Stimulated activated CD4-positive, alpha-beta T cell treated with anti-CD3 and anti-CD28 coated beads, TNF-alpha, amount 100 ng/mL, for 4 hours (primary cell): ENCODE data around the gene SLC25A43.
"Not testable (repeated sequence)": the region's sequence is repeated elsewhere in the genome, so short reads cannot be mapped to it uniquely, and the experiment has no call there.

Experiments
- DNase-seq, 3 experiments: peaks; one replicate each; pipeline ENCODE4 v3.0.0-alpha.2; 2020; ENCODE audit warnings: low read depth in 3 of 3

The SLC25A43 gene

DNA sequence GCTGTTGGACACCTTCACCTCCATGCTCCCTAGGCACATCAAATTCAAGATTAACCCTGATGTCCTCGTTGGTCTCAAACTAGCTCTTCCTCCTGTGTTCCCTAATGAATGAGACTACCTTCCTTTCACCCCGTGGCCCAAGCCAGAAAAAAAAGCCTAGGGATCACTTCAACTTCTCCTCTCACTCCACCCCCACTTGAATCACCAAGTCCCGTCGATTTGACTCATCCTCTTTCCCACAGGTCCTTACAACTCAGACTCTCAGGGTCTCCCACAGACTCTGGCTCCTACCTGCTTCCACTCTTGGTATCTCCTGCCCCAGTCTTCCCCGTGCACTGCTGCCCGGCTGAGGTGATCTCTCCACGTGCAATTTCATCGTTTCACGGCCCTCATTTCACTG is 8.5 kb downstream of the SLC25A43 start:
- DNase-seq = no peak

GRCh38 chrX:119410027-119410819 is 11.1 kb downstream of the SLC25A43 start:
- DNase-seq = no peak

- DNase-seq = no peak
Measured at GRCh38 chrX:119410854-119411253, 11.7 kb downstream of the SLC25A43 start.

DNA sequence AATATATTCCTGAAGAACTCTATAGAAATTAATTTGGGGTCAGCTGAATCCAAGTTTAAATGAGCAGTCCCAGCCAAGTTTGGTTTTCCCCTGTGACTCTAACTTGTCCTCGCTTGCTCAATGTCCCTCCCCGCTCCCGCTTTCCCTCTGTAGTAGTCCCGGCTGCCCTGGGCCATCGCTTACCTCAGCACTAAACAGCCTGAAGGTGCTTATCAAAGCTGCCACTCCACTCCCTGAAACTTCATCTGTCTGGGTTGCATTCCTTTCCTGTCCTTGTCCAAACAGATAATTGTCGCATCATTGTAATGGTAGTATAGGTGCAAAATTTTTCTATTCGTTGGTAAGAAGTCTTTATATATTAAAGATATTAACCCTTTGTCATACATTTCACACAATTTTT is 12.8 kb downstream of the SLC25A43 start:
- no peak for DNase-seq

DNA sequence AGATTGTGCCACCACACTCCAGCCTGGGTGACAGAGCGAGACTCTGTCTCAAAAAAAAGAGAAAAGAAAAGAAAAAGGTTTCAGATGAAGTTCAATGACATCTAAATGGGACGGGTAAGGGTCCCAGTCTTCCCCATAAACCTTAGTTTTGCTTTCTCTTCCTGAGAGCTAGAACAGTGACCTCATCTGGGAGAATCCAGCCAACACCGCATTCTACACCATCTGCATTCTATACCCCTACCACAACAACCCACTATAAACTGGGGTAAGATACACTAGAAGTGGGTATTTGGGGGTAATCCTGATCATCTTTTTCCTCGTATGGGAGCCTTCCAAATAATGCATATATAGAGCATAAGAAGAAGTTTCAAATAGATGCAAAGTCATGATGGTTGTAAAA is 18.2 kb downstream of the SLC25A43 start:
- DNase-seq = no peak

- no peak for DNase-seq
Measured at GRCh38 chrX:119417842-119418241, 18.7 kb downstream of the SLC25A43 start.

- DNase-seq = no peak
Measured at GRCh38 chrX:119419146-119419545, 20.0 kb downstream of the SLC25A43 start.

- no peak for DNase-seq
Measured at GRCh38 chrX:119419898-119420297, 20.8 kb downstream of the SLC25A43 start.

DNA sequence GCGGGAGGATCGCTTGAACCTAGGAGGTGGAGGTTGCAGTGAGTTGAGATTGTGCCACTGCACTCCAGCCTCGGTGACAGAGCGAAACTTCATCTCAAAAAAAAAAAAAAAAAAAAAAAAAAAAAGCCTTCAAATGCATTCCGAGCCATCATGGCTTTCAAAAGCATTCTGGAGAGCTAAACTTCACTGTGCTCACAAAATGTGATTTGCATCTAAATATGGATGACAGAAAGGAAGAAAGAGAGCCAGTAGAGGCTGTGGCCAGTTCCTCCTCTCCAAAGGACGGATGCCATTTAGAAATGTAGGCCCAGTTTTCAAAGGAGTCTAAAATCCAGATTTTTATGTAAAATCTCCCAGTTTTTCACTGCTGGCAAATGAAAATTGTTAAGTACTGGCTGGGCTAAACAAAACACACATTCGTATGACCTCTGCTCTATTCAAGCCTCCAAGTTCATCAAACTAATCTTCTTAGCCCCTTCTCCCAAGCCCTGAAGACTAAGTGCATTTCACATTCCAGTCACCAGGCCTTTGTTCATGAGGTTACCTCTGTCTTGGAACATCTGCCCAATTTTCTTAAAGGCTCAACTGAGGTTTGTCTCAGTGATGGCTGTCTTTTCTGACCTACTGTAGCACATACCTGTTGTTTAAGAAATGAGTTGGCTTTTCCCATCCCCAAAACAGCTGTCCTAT is 22.0 kb downstream of the SLC25A43 start:
- DNase-seq = no peak

GRCh38 chrX:119423631-119424030 is 24.5 kb downstream of the SLC25A43 start:
- no peak for DNase-seq

- DNase-seq = no peak
Measured at GRCh38 chrX:119424999-119425398, 25.9 kb downstream of the SLC25A43 start.

DNA sequence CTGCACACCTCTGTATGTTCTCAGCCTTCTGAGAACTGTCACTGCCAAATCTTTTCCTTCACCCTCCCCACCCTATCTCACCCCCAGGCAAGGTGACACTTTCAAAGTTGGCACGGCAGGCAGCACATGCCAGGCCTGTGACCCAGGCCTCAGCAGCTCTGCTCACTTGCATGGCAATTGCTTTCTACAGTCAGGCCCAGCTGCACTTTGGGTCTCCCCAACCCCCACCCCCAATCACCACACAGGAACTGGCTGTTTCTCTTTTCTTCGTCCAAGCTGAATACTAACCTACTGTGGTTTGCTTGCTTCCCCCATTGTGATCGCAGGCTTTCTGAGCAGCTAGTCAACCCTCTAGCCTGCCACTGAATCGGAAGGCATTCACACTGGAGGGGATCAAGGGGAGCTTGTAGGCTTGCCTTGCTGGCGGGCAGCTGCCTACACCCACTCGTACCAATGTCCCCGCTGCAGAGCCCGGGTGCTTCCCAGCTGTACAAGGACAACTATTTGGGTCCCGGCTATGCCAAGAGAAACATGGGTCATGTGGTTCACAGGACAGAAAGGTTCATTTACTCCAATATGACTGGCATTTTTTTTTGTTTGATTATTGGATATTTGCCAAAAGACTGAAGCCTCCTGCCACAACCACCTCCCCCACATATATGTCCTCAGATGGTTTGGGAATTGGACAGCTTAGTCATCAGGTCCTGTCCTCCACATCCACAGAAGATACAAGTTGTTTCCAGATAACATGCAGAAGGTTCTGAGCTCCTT is 28.1 kb downstream of the SLC25A43 start:
- no peak for DNase-seq

GRCh38 chrX:119427795-119428185 is 28.7 kb downstream of the SLC25A43 start:
- DNase-seq = no peak

DNA sequence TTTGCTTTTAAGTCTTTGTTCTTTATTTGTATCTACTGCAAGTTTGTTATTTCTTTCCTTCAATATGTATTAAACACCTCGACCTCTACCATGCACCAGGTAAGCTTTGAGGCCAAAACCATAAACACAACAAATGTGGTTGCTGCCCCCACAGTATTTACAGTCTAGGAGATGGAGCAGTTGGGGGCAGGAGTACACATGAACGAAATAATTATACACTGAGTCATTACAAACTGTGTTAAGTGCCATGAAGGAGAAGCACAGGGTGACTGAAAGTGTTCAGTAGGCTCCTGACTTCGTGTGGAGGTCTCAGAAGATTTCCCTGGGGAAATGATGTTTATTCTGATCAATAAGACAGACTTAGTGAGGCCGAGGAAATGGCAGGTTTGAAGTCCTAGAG is 30.3 kb downstream of the SLC25A43 start:
- DNase-seq = no peak

GRCh38 chrX:119441295-119441694 is 42.2 kb downstream of the SLC25A43 start:
- not testable (repeated sequence) for DNase-seq

GRCh38 chrX:119442286-119442685 is 43.1 kb downstream of the SLC25A43 start:
- no peak for DNase-seq

DNA sequence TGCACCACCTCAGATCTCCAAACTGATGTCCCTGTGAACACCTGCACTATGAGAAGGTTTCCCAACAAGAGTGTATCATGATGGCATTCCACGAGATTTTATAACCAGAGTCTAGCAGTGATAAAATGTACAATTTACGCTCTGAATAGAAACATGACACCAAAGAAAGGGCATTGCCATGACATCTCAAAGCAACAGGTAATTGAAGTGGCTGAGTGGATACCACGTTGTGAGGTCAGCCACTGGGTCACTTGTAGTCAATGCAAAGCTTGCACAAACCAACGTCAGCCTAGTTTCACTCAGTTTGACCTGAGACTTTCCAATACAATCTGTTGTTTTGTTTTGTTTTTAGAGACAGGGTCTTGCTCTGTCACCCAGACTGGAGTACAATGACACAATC is 54.1 kb downstream of the SLC25A43 start:
- DNase-seq = no peak

GRCh38 chrX:119455264-119455663 is 56.1 kb downstream of the SLC25A43 start:
- no peak for DNase-seq

DNA sequence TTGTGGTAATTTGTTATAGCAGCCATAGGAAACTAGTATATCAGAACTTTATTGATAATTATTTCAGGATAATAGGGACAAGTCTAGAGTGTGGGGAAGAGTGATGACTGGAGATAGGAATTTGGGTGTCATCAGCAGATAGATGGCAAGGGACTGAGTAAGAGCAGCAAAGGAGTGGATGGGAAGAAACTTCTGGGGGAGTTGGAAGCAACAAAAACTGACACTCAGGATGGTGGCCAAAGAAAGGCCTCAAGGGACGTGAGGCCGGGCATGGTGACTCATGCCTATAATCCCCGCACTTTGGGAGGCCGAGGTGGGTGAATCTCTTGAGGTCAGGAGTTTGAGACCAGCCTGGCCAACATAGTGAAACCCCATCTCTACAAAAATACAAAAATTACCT is 60.0 kb downstream of the SLC25A43 start:
- DNase-seq = no peak

GRCh38 chrX:119465555-119465954 is 66.4 kb downstream of the SLC25A43 start:
- DNase-seq = no peak

GRCh38 chrX:119466970-119467369 is 67.8 kb downstream of the SLC25A43 start:
- no peak for DNase-seq

DNA sequence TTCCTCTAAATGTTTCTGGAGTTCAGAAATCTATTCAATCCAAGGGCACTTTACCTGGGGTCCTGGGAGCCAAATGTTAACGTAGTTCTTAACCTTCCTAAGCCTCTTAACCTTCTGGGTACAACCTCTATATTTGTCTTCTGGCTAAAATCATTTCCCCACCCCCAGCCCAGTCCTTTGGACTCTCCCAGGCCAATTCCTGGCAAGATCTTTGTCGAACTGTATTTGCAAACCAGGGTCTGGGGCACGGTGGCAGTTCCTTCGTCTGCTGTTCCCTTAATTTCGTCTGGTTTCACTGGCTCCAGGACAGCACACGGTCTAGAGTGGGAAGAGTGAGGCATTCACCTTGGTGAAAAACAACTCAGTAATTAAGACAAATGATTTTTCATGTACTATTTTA is 68.3 kb downstream of the SLC25A43 start:
- no peak for DNase-seq
